ENCODE measurements around the gene LRRC32.

LRRC32 gene

GRCh38 chr11:76612226-76612625 is 58.3 kb downstream of the LRRC32 start:
- no peaks in the 10 kb centered on the region for H3K27me3 ChIP-seq (ENCODE audit: low read length)
- H3K27ac ChIP-seq (ENCODE audit: low read depth, low read length), result no peak overlapping the region
- H3K36me3 ChIP-seq (ENCODE audit: low read length), result no peaks in the 10 kb centered on the region
- no peak overlapping the region for H3K4me2 ChIP-seq (ENCODE audit: low read depth, low read length, poor library complexity, severe bottlenecking)
- H3K4me3 ChIP-seq (ENCODE audit: insufficient read depth, low read length, poor library complexity, severe bottlenecking), result no peak overlapping the region
- no peaks in the 10 kb centered on the region for H3F3A ChIP-seq (ENCODE audit: insufficient read depth)
- TF ChIP-seq CTCF (IDR thresholded peaks at IDR 0.05; ENCODE audit: insufficient read depth, low read length, poor library complexity, severe bottlenecking) (no peak), EZH2phosphoT487 (conservative IDR thresholded peaks at IDR 0.05; ENCODE audit: low read length) (no peak)
- H3K9me2 ChIP-seq (replicated peaks; ENCODE audit: insufficient read depth, low read length), result no peaks in the 10 kb centered on the region
- H4K20me1 ChIP-seq (ENCODE audit: low read depth, low read length), result no peaks in the 10 kb centered on the region
- H3K9me3 ChIP-seq (ENCODE audit: insufficient read depth, low read length), result no peaks in the 10 kb centered on the region
- no peak overlapping the region for H2AFZ ChIP-seq (ENCODE audit: low read depth, low read length, severe bottlenecking)
- H3K79me2 ChIP-seq (ENCODE audit: insufficient read depth, low read length), result no peaks in the 10 kb centered on the region
- H3K9ac ChIP-seq (ENCODE audit: low read length), result no peak overlapping the region

GRCh38 chr11:76610871-76611475 is 59.6 kb downstream of the LRRC32 start:
- no peaks in the 10 kb centered on the region for H3K27me3 ChIP-seq (ENCODE audit: low read length)
- no peaks in the 10 kb centered on the region for H3K9me2 ChIP-seq (replicated peaks; ENCODE audit: insufficient read depth, low read length)
- no peak overlapping the region for H3K27ac ChIP-seq (ENCODE audit: low read depth, low read length)
- TF ChIP-seq CTCF (IDR thresholded peaks at IDR 0.05; ENCODE audit: insufficient read depth, low read length, poor library complexity, severe bottlenecking), result no peak
- TF ChIP-seq EZH2phosphoT487 (conservative IDR thresholded peaks at IDR 0.05; ENCODE audit: low read length), result no peak
- no peaks in the 10 kb centered on the region for H3K9me3 ChIP-seq (ENCODE audit: insufficient read depth, low read length)
- no peaks in the 10 kb centered on the region for H4K20me1 ChIP-seq (ENCODE audit: low read depth, low read length)
- no peaks in the 10 kb centered on the region for H3F3A ChIP-seq (ENCODE audit: insufficient read depth)
- no peaks in the 10 kb centered on the region for H3K79me2 ChIP-seq (ENCODE audit: insufficient read depth, low read length)
- H3K9ac ChIP-seq (ENCODE audit: low read length), result no peak overlapping the region
- no peak overlapping the region for H3K4me2 ChIP-seq (ENCODE audit: low read depth, low read length, poor library complexity, severe bottlenecking)
- no peak overlapping the region for H3K4me3 ChIP-seq (ENCODE audit: insufficient read depth, low read length, poor library complexity, severe bottlenecking)
- H3K36me3 ChIP-seq (ENCODE audit: low read length), result no peaks in the 10 kb centered on the region
- no peak overlapping the region for H2AFZ ChIP-seq (ENCODE audit: low read depth, low read length, severe bottlenecking)

GRCh38 chr11:76610371-76610770 is 60.2 kb downstream of the LRRC32 start:
- no peaks in the 10 kb centered on the region for H3F3A ChIP-seq (ENCODE audit: insufficient read depth)
- no peak for TF ChIP-seq CTCF (IDR thresholded peaks at IDR 0.05; ENCODE audit: insufficient read depth, low read length, poor library complexity, severe bottlenecking)
- TF ChIP-seq EZH2phosphoT487 (conservative IDR thresholded peaks at IDR 0.05; ENCODE audit: low read length), result no peak
- no peaks in the 10 kb centered on the region for H3K36me3 ChIP-seq (ENCODE audit: low read length)
- H3K27ac ChIP-seq (ENCODE audit: low read depth, low read length), result no peak overlapping the region
- H3K4me3 ChIP-seq (ENCODE audit: insufficient read depth, low read length, poor library complexity, severe bottlenecking), result no peak overlapping the region
- no peak overlapping the region for H3K4me2 ChIP-seq (ENCODE audit: low read depth, low read length, poor library complexity, severe bottlenecking)
- H3K79me2 ChIP-seq (ENCODE audit: insufficient read depth, low read length), result no peaks in the 10 kb centered on the region
- no peaks in the 10 kb centered on the region for H3K9me2 ChIP-seq (replicated peaks; ENCODE audit: insufficient read depth, low read length)
- H3K27me3 ChIP-seq (ENCODE audit: low read length), result no peaks in the 10 kb centered on the region
- no peaks in the 10 kb centered on the region for H4K20me1 ChIP-seq (ENCODE audit: low read depth, low read length)
- H3K9me3 ChIP-seq (ENCODE audit: insufficient read depth, low read length), result no peaks in the 10 kb centered on the region
- H2AFZ ChIP-seq (ENCODE audit: low read depth, low read length, severe bottlenecking), result no peak overlapping the region
- no peak overlapping the region for H3K9ac ChIP-seq (ENCODE audit: low read length)
